K562 (cell line): Measurements from ENCODE around the gene B4GALT7. TPM values are rescaled to one million over a fixed set of nuclear protein-coding genes. Genes with fewer than 3 reads are reported as not detected.

Experiments
- ATF1 ChIP-seq, 2 experiments: fragments of 450-650 bp in 1 of 2; IDR thresholded peaks; 2 replicates each; pipeline ENCODE4 v1.6.1; 2016; ENCODE audit warnings: missing compliant biosample characterization in 1 of 2, missing genetic modification characterization in 1 of 2
- CAMTA2 ChIP-seq: fragments of 250-450 bp; sonication (Bioruptor Pico); conservative IDR thresholded peaks from 2 replicates; pipeline ENCODE4 v1.5.1; 2022
- CTCF ChIP-seq, 3 experiments: IDR thresholded peaks in 2 of 3; conservative IDR thresholded peaks in 1 of 3; 2 replicates each; pipeline ENCODE4 v1.5.1; 2011 to 2012; ENCODE audit warnings: low read length in 3 of 3, mild to moderate bottlenecking in 3 of 3, control low read depth in 2 of 3, improper control_type of control experiment in 1 of 3, inconsistent platforms in 1 of 3, low read depth in 1 of 3, mixed read lengths in 1 of 3, moderate library complexity in 1 of 3; ENCODE audit not compliant: insufficient read depth in 2 of 3
- E2F6 ChIP-seq, 2 experiments: IDR thresholded peaks; 2 replicates each; pipeline ENCODE4 v1.6.1; 2011; ENCODE audit warnings: borderline replicate concordance in 1 of 2, control low read depth in 1 of 2, low read depth in 1 of 2, low read length in 1 of 2, mild to moderate bottlenecking in 1 of 2, mixed read lengths in 1 of 2, moderate library complexity in 1 of 2; ENCODE audit not compliant: insufficient read depth in 1 of 2, insufficient read length in 1 of 2, poor library complexity in 1 of 2, severe bottlenecking in 1 of 2; ENCODE audit errors: extremely low read depth in 1 of 2
- EHMT2 ChIP-seq: fragments of 450-650 bp; IDR thresholded peaks from 2 replicates; pipeline ENCODE4 v1.6.1; 2018; ENCODE audit warnings: antibody characterized with exemption
- HCFC1 ChIP-seq: IDR thresholded peaks from 2 replicates; pipeline ENCODE4 v1.6.1; 2012; ENCODE audit warnings: low read depth, low read length, improper control_type of control experiment
- NR2C2 ChIP-seq, 2 experiments: fragments of 200-800 bp in 1 of 2; sonication (Bioruptor generic) in 1 of 2; sonication (generic) in 1 of 2; formaldehyde crosslinking in 1 of 2; IDR thresholded peaks; 2 replicates each; pipeline versions ENCODE4 v1.6.1 to v1.8.0; 2016 to 2022; ENCODE audit warnings: mild to moderate bottlenecking in 1 of 2, missing compliant biosample characterization in 1 of 2, missing genetic modification characterization in 1 of 2, missing genetic modification reagents in 1 of 2
- TBP ChIP-seq: optimal IDR thresholded peaks from 2 replicates; pipeline ENCODE3; 2011; ENCODE audit warnings: low read depth, low read length, improper control_type of control experiment
- ZBTB33 ChIP-seq: sonication (generic); formaldehyde crosslinking; IDR thresholded peaks from 2 replicates; pipeline ENCODE4 v1.8.1; 2023; ENCODE audit warnings: mild to moderate bottlenecking, missing genetic modification reagents
- ZNF165 ChIP-seq: fragments of 250-450 bp; sonication (Bioruptor Pico); IDR thresholded peaks from 2 replicates; pipeline ENCODE4 v1.4.0; 2020; ENCODE audit warnings: borderline replicate concordance
- ZNF239 ChIP-seq: fragments of 250-450 bp; sonication (Bioruptor Pico); IDR thresholded peaks from 2 replicates; pipeline ENCODE4 v1.4.0; 2020; ENCODE audit warnings: mild to moderate bottlenecking
- ZNF592 ChIP-seq: fragments of 450-650 bp; IDR thresholded peaks from 2 replicates; pipeline ENCODE4 v1.6.1; 2017; ENCODE audit warnings: antibody characterized with exemption, mild to moderate bottlenecking
- ZNF639 ChIP-seq, 2 experiments: fragments of 200-800 bp in 1 of 2; sonication (Bioruptor generic) in 1 of 2; sonication (generic) in 1 of 2; formaldehyde crosslinking in 1 of 2; IDR thresholded peaks in 1 of 2; conservative IDR thresholded peaks in 1 of 2; 2 replicates each; pipeline versions ENCODE4 v1.5.0 to v1.6.1; 2016 to 2020; ENCODE audit warnings: missing compliant biosample characterization in 1 of 2, missing genetic modification characterization in 1 of 2, missing genetic modification reagents in 1 of 2
- polyA plus RNA-seq, 8 experiments: library from polyadenylated mRNA; depleted of rRNA in 4 of 8; stranded (reverse) in 5 of 8; unstranded in 3 of 8; fragments of >200 nt; fragmentation: Nextera tagmentation in 2 of 8; fragmentation: Illumina TruSeq in 1 of 8; extraction: Ambion mirVana in 2 of 8; extraction: Trizol in 1 of 8; gene quantifications; 2 replicates each; pipeline versions ENCODE4 v1.2.1 to v1.2.3, GENCODE V29; 2011 to 2014; ENCODE audit warnings: inconsistent platforms in 1 of 8, missing spikeins in 1 of 8
- total RNA-seq, 7 experiments: library from RNA; depleted of rRNA in 6 of 7; stranded (reverse); fragments of >200 nt in 6 of 7; fragmentation: Illumina TruSeq in 2 of 7; extraction: Trizol in 2 of 7; gene quantifications; 2 replicates each; pipeline versions ENCODE4 v1.2.1 to v1.2.3, GENCODE V29; 2011 to 2021; ENCODE audit warnings: low replicate concordance in 1 of 7

The B4GALT7 gene
- total and polyA plus RNA-seq, 9 of the 15 experiments (the other 6 are each of a cell fraction or from before 2014, with no cell fraction given): 0.34 to 17.7 (median 9.1) TPM

GRCh38 chr5:177554474-177555111 lies 45.3 kb upstream of the B4GALT7 start, which contains the start of gene FAM193B (continued):
- TF ChIP-seq E2F6 (IDR thresholded peaks at IDR 0.05; ENCODE audit: borderline replicate concordance in 1 of 2, extremely low read depth in 1 of 2, insufficient read depth in 1 of 2, insufficient read length in 1 of 2, low read depth in 1 of 2, low read length in 1 of 2, poor library complexity in 1 of 2, severe bottlenecking in 1 of 2): peak in 1 of 2 experiments; percentile 41
- no peak for TF ChIP-seq CAMTA2 (CRISPR knock-in tag)
- TF ChIP-seq ZNF639 (CRISPR knock-in tag; conservative IDR thresholded peaks at IDR 0.05 in 1 of 2, IDR thresholded peaks at IDR 0.05 in 1 of 2): peak in 1 of 2 experiments; percentile 97; a peak in 2 of 4 replicates
- peak; percentile 92 for TF ChIP-seq ZNF239 (CRISPR knock-in tag)
- TF ChIP-seq HCFC1: peak; percentile 92
- no peak for TF ChIP-seq ATF1 (CRISPR knock-in tag; IDR thresholded peaks at IDR 0.05)
- TF ChIP-seq ATF1 (tag; IDR thresholded peaks at IDR 0.05): peak; percentile 70
- TF ChIP-seq EHMT2: 0 out of 2 replicates have a peak, but pooled peaks have one; percentile 20
- peak; percentile 35 for TF ChIP-seq TBP
- peak; percentile 43; the same call in 1 of the 2 replicates for TF ChIP-seq ZBTB33 (CRISPR knock-in tag)
- TF ChIP-seq NR2C2 (CRISPR knock-in tag; IDR thresholded peaks at IDR 0.05): peak; percentile 99
- peak; percentile 100 for TF ChIP-seq NR2C2 (tag; IDR thresholded peaks at IDR 0.05)
- TF ChIP-seq ZNF592: 0 out of 2 replicates have a peak, but pooled peaks have one; percentile 7
- TF ChIP-seq CTCF (IDR thresholded peaks at IDR 0.05 in 2 of 3, conservative IDR thresholded peaks at IDR 0.05 in 1 of 3; ENCODE audit: insufficient read depth in 2 of 3, low read depth in 1 of 3, low read length in 3 of 3): peak; percentile 49 to 53 (median 53)
- TF ChIP-seq ZNF165 (CRISPR knock-in tag): no peak
